Stimulated activated naive B cell treated with anti-CD40 and anti-IgM and Interleukin-4, amounts not matched to agents 10 μg/mL and 1 μg/mL and 100 μg/mL, for 72 hours (primary cell): ENCODE data around the gene PTCH1.
A peak's percentile ranks its signal among the peaks of the same experiment; 100 is the strongest.

Source experiments
- ATAC-seq, 2 donors: fragments of 150-1000 bp; cut with Tn5 transposase; replicated peaks; 2 replicates each; pipeline ENCODE4 v1.10.0; 2021; ENCODE audit warnings: moderate library complexity in 1 of 2
- DNase-seq: peaks from one replicate; pipeline ENCODE4 v3.0.0; 2021
- H3K27ac Mint-ChIP-seq: one replicate; pipeline ENCODE4 v1.8.0; 2022; ENCODE audit warnings: mild to moderate bottlenecking, mixed read lengths
- H3K27me3 Mint-ChIP-seq, 2 donors: one replicate each; pipeline ENCODE4 v1.8.0; 2022; ENCODE audit warnings: mixed read lengths in 2 of 2
- H3K36me3 Mint-ChIP-seq, 2 donors: one replicate each; pipeline ENCODE4 v1.8.0; 2022; ENCODE audit warnings: mixed read lengths in 2 of 2, mild to moderate bottlenecking in 1 of 2
- H3K4me1 Mint-ChIP-seq, 2 donors: one replicate each; pipeline ENCODE4 v1.8.0; 2022; ENCODE audit warnings: mixed read lengths in 2 of 2, mild to moderate bottlenecking in 1 of 2
- H3K4me3 Mint-ChIP-seq, 2 donors: one replicate each; pipeline ENCODE4 v1.8.0; 2022; ENCODE audit warnings: mild to moderate bottlenecking in 2 of 2, mixed read lengths in 2 of 2, moderate library complexity in 1 of 2
- H3K9me3 Mint-ChIP-seq, 2 donors: one replicate each; pipeline ENCODE4 v1.8.0; 2022; ENCODE audit warnings: mixed read lengths in 2 of 2, mild to moderate bottlenecking in 1 of 2

Gene PTCH1

GRCh38 chr9:95459851-95460517, 56.8 kb downstream of the PTCH1 start:
- Mint-ChIP-seq H3K4me3 (no peak overlapping the region), H3K4me1 (peaks cover 24 to 27% of the 10 kb centered on the region in 2 donors), H3K9me3 (no peaks in the 10 kb centered on the region), H3K27me3 (peaks cover 39 to 75% of the 10 kb centered on the region in 2 donors), H3K36me3 (peaks cover 0 to 6% of the 10 kb centered on the region in 2 donors), H3K27ac (no peak overlapping the region)
- DNase-seq (no peak), ATAC-seq (no peak)

GRCh38 chr9:95459178-95459577, 57.6 kb downstream of the PTCH1 start:
- DNase-seq = no peak
- Mint-ChIP-seq H3K9me3 (no peaks in the 10 kb centered on the region), H3K4me1 (peaks cover 24 to 27% of the 10 kb centered on the region in 2 donors), H3K27me3 (peaks cover 39 to 71% of the 10 kb centered on the region in 2 donors), H3K27ac (no peak overlapping the region), H3K36me3 (peaks cover 0 to 6% of the 10 kb centered on the region in 2 donors), H3K4me3 (no peak overlapping the region)
- ATAC-seq = no peak

GRCh38 chr9:95458666-95459065, 58.1 kb downstream of the PTCH1 start:
- H3K36me3 Mint-ChIP-seq = peaks cover 0 to 9% of the 10 kb centered on the region in 2 donors
- ATAC-seq (no peak), DNase-seq (no peak)
- H3K27ac Mint-ChIP-seq = no peak overlapping the region
- H3K4me1 Mint-ChIP-seq = peaks cover 22 to 25% of the 10 kb centered on the region in 2 donors
- peaks cover 42 to 71% of the 10 kb centered on the region in 2 donors for H3K27me3 Mint-ChIP-seq
- no peaks in the 10 kb centered on the region for H3K9me3 Mint-ChIP-seq
- no peak overlapping the region for H3K4me3 Mint-ChIP-seq

- Mint-ChIP-seq H3K36me3 (peaks cover 0 to 9% of the 10 kb centered on the region in 2 donors), H3K27me3 (peaks cover 40 to 71% of the 10 kb centered on the region in 2 donors), H3K4me3 (no peak overlapping the region), H3K27ac (no peak overlapping the region), H3K9me3 (no peaks in the 10 kb centered on the region), H3K4me1 (peaks cover 15 to 16% of the 10 kb centered on the region in 2 donors)
- ATAC-seq (no peak), DNase-seq (no peak)
Observed at GRCh38 chr9:95457769-95458168, 59.0 kb downstream of the PTCH1 start.

- Mint-ChIP-seq H3K27me3 (peaks cover 27 to 57% of the 10 kb centered on the region in 2 donors), H3K4me1 (no peaks in the 10 kb centered on the region), H3K36me3 (peaks cover 0 to 5% of the 10 kb centered on the region in 2 donors), H3K4me3 (no peak overlapping the region), H3K27ac (no peak overlapping the region), H3K9me3 (no peaks in the 10 kb centered on the region)
- DNase-seq = no peak
- ATAC-seq = no peak
Observed at GRCh38 chr9:95455714-95456113, 61.1 kb downstream of the PTCH1 start.

- H3K36me3 Mint-ChIP-seq = peaks cover 1 to 10% of the 10 kb centered on the region in 2 donors
- no peaks in the 10 kb centered on the region for H3K9me3 Mint-ChIP-seq
- ATAC-seq = no peak
- no peak for DNase-seq
- H3K4me1 Mint-ChIP-seq = no peaks in the 10 kb centered on the region
- peaks cover 24 to 46% of the 10 kb centered on the region in 2 donors for H3K27me3 Mint-ChIP-seq
- no peak overlapping the region for H3K4me3 Mint-ChIP-seq
- no peak overlapping the region for H3K27ac Mint-ChIP-seq
Observed at GRCh38 chr9:95452176-95452575, 64.6 kb downstream of the PTCH1 start.

- ATAC-seq (no peak), DNase-seq (no peak)
- Mint-ChIP-seq H3K4me1 (peaks cover 7 to 10% of the 10 kb centered on the region in 2 donors), H3K27ac (no peak overlapping the region), H3K27me3 (peaks cover 24 to 44% of the 10 kb centered on the region in 2 donors), H3K9me3 (no peaks in the 10 kb centered on the region), H3K4me3 (no peak overlapping the region), H3K36me3 (peaks cover 3 to 15% of the 10 kb centered on the region in 2 donors)
Observed at GRCh38 chr9:95451065-95451426, 65.7 kb downstream of the PTCH1 start.

- peaks cover 3 to 17% of the 10 kb centered on the region in 2 donors for H3K36me3 Mint-ChIP-seq
- H3K27ac Mint-ChIP-seq = no peak overlapping the region
- peaks cover 20 to 41% of the 10 kb centered on the region in 2 donors for H3K27me3 Mint-ChIP-seq
- H3K4me3 Mint-ChIP-seq = no peak overlapping the region
- ATAC-seq = no peak
- no peaks in the 10 kb centered on the region for H3K9me3 Mint-ChIP-seq
- DNase-seq = no peak
- H3K4me1 Mint-ChIP-seq = peaks cover 7 to 10% of the 10 kb centered on the region in 2 donors
Observed at GRCh38 chr9:95450171-95451064, 66.4 kb downstream of the PTCH1 start.

GRCh38 chr9:95449016-95449415, 67.8 kb downstream of the PTCH1 start:
- H3K27me3 Mint-ChIP-seq = peaks cover 19 to 52% of the 10 kb centered on the region in 2 donors
- peaks cover 7 to 10% of the 10 kb centered on the region in 2 donors for H3K4me1 Mint-ChIP-seq
- DNase-seq (no peak), ATAC-seq (no peak)
- no peaks in the 10 kb centered on the region for H3K9me3 Mint-ChIP-seq
- no peak overlapping the region for H3K4me3 Mint-ChIP-seq
- H3K36me3 Mint-ChIP-seq = peaks cover 3 to 19% of the 10 kb centered on the region in 2 donors
- H3K27ac Mint-ChIP-seq = no peak overlapping the region

- peaks cover 3 to 16% of the 10 kb centered on the region in 2 donors for H3K36me3 Mint-ChIP-seq
- no peak overlapping the region for H3K4me3 Mint-ChIP-seq
Observed at GRCh38 chr9:95447660-95448420, 68.9 kb downstream of the PTCH1 start.

GRCh38 chr9:95446984-95447383, 69.8 kb downstream of the PTCH1 start:
- Mint-ChIP-seq H3K27me3 (peaks cover 16 to 39% of the 10 kb centered on the region in 2 donors), H3K4me3 (peak overlapping the region in 1 of 2 donors; percentile 23), H3K27ac (peak overlapping the region; percentile 89), H3K4me1 (peaks cover 7 to 10% of the 10 kb centered on the region in 2 donors), H3K36me3 (peaks cover 3 to 16% of the 10 kb centered on the region in 2 donors), H3K9me3 (no peaks in the 10 kb centered on the region)
- ATAC-seq (no peak), DNase-seq (no peak)

More at GRCh38 chr9:95447660-95448420, 68.9 kb downstream of the PTCH1 start:
- Mint-ChIP-seq H3K4me1 (peaks cover 7 to 10% of the 10 kb centered on the region in 2 donors), H3K27ac (no peak overlapping the region), H3K9me3 (no peaks in the 10 kb centered on the region), H3K27me3 (peaks cover 13 to 40% of the 10 kb centered on the region in 2 donors)
- DNase-seq (no peak), ATAC-seq (no peak)

GRCh38 chr9:95446259-95446658, 70.5 kb downstream of the PTCH1 start:
- peaks cover 3 to 16% of the 10 kb centered on the region in 2 donors for H3K36me3 Mint-ChIP-seq
- peaks cover 7 to 10% of the 10 kb centered on the region in 2 donors for H3K4me1 Mint-ChIP-seq
- H3K9me3 Mint-ChIP-seq = no peaks in the 10 kb centered on the region
- ATAC-seq (peak; percentile 70 to 89), DNase-seq (peak; percentile 20)
- no peak overlapping the region for H3K27ac Mint-ChIP-seq
- peaks cover 16 to 39% of the 10 kb centered on the region in 2 donors for H3K27me3 Mint-ChIP-seq
- no peak overlapping the region for H3K4me3 Mint-ChIP-seq

GRCh38 chr9:95444160-95444559, 72.6 kb downstream of the PTCH1 start:
- Mint-ChIP-seq H3K9me3 (no peaks in the 10 kb centered on the region), H3K4me1 (peaks cover 8 to 10% of the 10 kb centered on the region in 2 donors), H3K27ac (no peak overlapping the region), H3K4me3 (no peak overlapping the region), H3K36me3 (peaks cover 3 to 12% of the 10 kb centered on the region in 2 donors), H3K27me3 (peaks cover 20 to 37% of the 10 kb centered on the region in 2 donors)
- DNase-seq (no peak), ATAC-seq (no peak)

GRCh38 chr9:95443301-95443700, 73.5 kb downstream of the PTCH1 start:
- peaks cover 17 to 32% of the 10 kb centered on the region in 2 donors for H3K27me3 Mint-ChIP-seq
- H3K36me3 Mint-ChIP-seq = peaks cover 2 to 12% of the 10 kb centered on the region in 2 donors
- H3K27ac Mint-ChIP-seq = no peak overlapping the region
- ATAC-seq (no peak), DNase-seq (no peak)
- no peaks in the 10 kb centered on the region for H3K9me3 Mint-ChIP-seq
- no peak overlapping the region for H3K4me3 Mint-ChIP-seq
- H3K4me1 Mint-ChIP-seq = peaks cover 8 to 10% of the 10 kb centered on the region in 2 donors
